Osteoblast (primary cell): ENCODE results near the gene TRIM23. TPM values are rescaled to one million over a fixed set of nuclear protein-coding genes. Genes with fewer than 3 reads are reported as not detected.

Experiments
- DNase-seq: peaks from one replicate; pipeline ENCODE4 v3.0.0; 2011; ENCODE audit warnings: low spot score, mixed read lengths; ENCODE audit not compliant: insufficient read length; ENCODE audit errors: missing footprints
- H2AFZ ChIP-seq: 2 replicates; pipeline ENCODE4 v1.6.0; 2011; ENCODE audit warnings: mild to moderate bottlenecking, low read length
- H3K27ac ChIP-seq: 2 replicates; pipeline ENCODE4 v1.5.1; 2011; ENCODE audit warnings: mild to moderate bottlenecking, low read depth, low read length, moderate library complexity
- H3K27me3 ChIP-seq: 2 replicates; pipeline ENCODE4 v1.6.0; 2012; ENCODE audit warnings: mild to moderate bottlenecking, control low read depth, inconsistent platforms, low read length, moderate library complexity; ENCODE audit not compliant: insufficient read depth
- H3K36me3 ChIP-seq: 2 replicates; pipeline ENCODE4 v1.5.1; 2011; ENCODE audit warnings: mild to moderate bottlenecking, low read length, control low read depth, moderate library complexity; ENCODE audit not compliant: insufficient read depth
- H3K4me1 ChIP-seq: 2 replicates; pipeline ENCODE4 v1.5.1; 2011; ENCODE audit warnings: mild to moderate bottlenecking, low read length, control low read depth, moderate library complexity; ENCODE audit not compliant: insufficient read depth
- H3K4me2 ChIP-seq: 2 replicates; pipeline ENCODE4 v1.6.0; 2011; ENCODE audit warnings: mild to moderate bottlenecking, low read length; ENCODE audit not compliant: insufficient read depth
- H3K4me3 ChIP-seq: fragments of 200-600 bp; sonication (generic); 3 replicates; pipeline ENCODE4 v1.5.1; 2012; ENCODE audit warnings: mild to moderate bottlenecking, low read length, inconsistent platforms; ENCODE audit not compliant: insufficient read depth
- H3K79me2 ChIP-seq: 2 replicates; pipeline ENCODE4 v1.6.0; 2012; ENCODE audit warnings: mild to moderate bottlenecking, low read length, control low read depth, inconsistent platforms; ENCODE audit not compliant: insufficient read depth
- H3K9me3 ChIP-seq: 2 replicates; pipeline ENCODE4 v1.5.1; 2011; ENCODE audit warnings: low read depth, low read length, control low read depth
- H4K20me1 ChIP-seq: 2 replicates; pipeline ENCODE4 v1.6.0; 2012; ENCODE audit warnings: mild to moderate bottlenecking, low read length, control low read depth; ENCODE audit not compliant: insufficient read depth
- CTCF ChIP-seq: IDR thresholded peaks from 2 replicates; pipeline ENCODE4 v1.5.1; 2011; ENCODE audit warnings: mild to moderate bottlenecking, low read depth, low read length, moderate library complexity; ENCODE audit errors: extremely low read depth
- total RNA-seq: library from RNA; depleted of rRNA; stranded (reverse); fragments of >200 nt; gene quantifications from 2 replicates; pipeline ENCODE4 v1.2.3, GENCODE V29; 2012

TRIM23 gene
- total RNA-seq, 1 donor, result 30.4 TPM

GRCh38 chr5:65654713-65655112 is 30.6 kb upstream of the TRIM23 start:
- Histone ChIP-seq H3K4me1 (no peaks in the 10 kb centered on the region), H3K27ac (no peak overlapping the region), H3K4me3 (no peak overlapping the region), H3K36me3 (peaks cover 7% of the 10 kb centered on the region), H3K27me3 (no peaks in the 10 kb centered on the region), H3K79me2 (no peaks in the 10 kb centered on the region), H3K4me2 (no peak overlapping the region), H3K9me3 (no peaks in the 10 kb centered on the region), H4K20me1 (no peaks in the 10 kb centered on the region), H2AFZ (no peak overlapping the region)
- TF ChIP-seq CTCF, result no peak
- no peak for DNase-seq

GRCh38 chr5:65651144-65651543 is 27.0 kb upstream of the TRIM23 start:
- Histone ChIP-seq H3K4me1 (no peaks in the 10 kb centered on the region), H3K36me3 (peaks cover 10% of the 10 kb centered on the region), H3K4me3 (no peak overlapping the region), H3K79me2 (no peaks in the 10 kb centered on the region), H3K27ac (no peak overlapping the region), H3K9me3 (no peaks in the 10 kb centered on the region), H4K20me1 (no peaks in the 10 kb centered on the region), H3K27me3 (no peaks in the 10 kb centered on the region), H3K4me2 (no peak overlapping the region), H2AFZ (no peak overlapping the region)
- TF ChIP-seq CTCF, result no peak
- DNase-seq, result no peak

GRCh38 chr5:65647941-65648340 is 23.8 kb upstream of the TRIM23 start:
- Histone ChIP-seq H4K20me1 (no peaks in the 10 kb centered on the region), H3K4me1 (no peaks in the 10 kb centered on the region), H2AFZ (no peak overlapping the region), H3K79me2 (no peaks in the 10 kb centered on the region), H3K36me3 (peaks cover 13% of the 10 kb centered on the region), H3K27me3 (no peaks in the 10 kb centered on the region), H3K9me3 (no peaks in the 10 kb centered on the region), H3K27ac (no peak overlapping the region), H3K4me3 (no peak overlapping the region), H3K4me2 (no peak overlapping the region)
- peak; percentile 2 for DNase-seq
- TF ChIP-seq CTCF, result no peak

- Histone ChIP-seq H3K4me3 (no peak overlapping the region), H3K79me2 (no peaks in the 10 kb centered on the region), H3K27ac (no peak overlapping the region), H2AFZ (no peak overlapping the region), H3K9me3 (no peaks in the 10 kb centered on the region), H3K4me1 (no peaks in the 10 kb centered on the region), H3K36me3 (peaks cover 13% of the 10 kb centered on the region), H3K27me3 (no peaks in the 10 kb centered on the region), H3K4me2 (no peak overlapping the region), H4K20me1 (no peaks in the 10 kb centered on the region)
- no peak for TF ChIP-seq CTCF
- no peak for DNase-seq
Measured at GRCh38 chr5:65646938-65647337, 22.8 kb upstream of the TRIM23 start.
